Astrocyte of the cerebellum (primary cell): ENCODE data around the gene CMTM8.

Experiments
- DNase-seq: peaks from one replicate; pipeline ENCODE4 v3.0.0-alpha.2; 2011; ENCODE audit warnings: low read depth
- H3K4me3 ChIP-seq: 2 replicates; pipeline ENCODE4 v1.5.1; 2011; ENCODE audit warnings: mild to moderate bottlenecking, low read depth, low read length, moderate library complexity
- in situ Hi-C: cut with HindIII; loops from 2 replicates; pipeline ENCODE4 v1.10.0; 2017; ENCODE audit warnings: low sequenced_read_pairs
- TF ChIP-seq, protein P1 (sequence below): IDR thresholded peaks from 2 replicates; pipeline ENCODE4 v1.5.1; 2012; ENCODE audit warnings: low read length, low read depth, moderate library complexity, mild to moderate bottlenecking; ENCODE audit errors: missing control alignments

CMTM8 gene

GRCh38 chr3:32249184-32249782 is 10.8 kb downstream of the CMTM8 start:
- TF ChIP-seq, protein P1, sequence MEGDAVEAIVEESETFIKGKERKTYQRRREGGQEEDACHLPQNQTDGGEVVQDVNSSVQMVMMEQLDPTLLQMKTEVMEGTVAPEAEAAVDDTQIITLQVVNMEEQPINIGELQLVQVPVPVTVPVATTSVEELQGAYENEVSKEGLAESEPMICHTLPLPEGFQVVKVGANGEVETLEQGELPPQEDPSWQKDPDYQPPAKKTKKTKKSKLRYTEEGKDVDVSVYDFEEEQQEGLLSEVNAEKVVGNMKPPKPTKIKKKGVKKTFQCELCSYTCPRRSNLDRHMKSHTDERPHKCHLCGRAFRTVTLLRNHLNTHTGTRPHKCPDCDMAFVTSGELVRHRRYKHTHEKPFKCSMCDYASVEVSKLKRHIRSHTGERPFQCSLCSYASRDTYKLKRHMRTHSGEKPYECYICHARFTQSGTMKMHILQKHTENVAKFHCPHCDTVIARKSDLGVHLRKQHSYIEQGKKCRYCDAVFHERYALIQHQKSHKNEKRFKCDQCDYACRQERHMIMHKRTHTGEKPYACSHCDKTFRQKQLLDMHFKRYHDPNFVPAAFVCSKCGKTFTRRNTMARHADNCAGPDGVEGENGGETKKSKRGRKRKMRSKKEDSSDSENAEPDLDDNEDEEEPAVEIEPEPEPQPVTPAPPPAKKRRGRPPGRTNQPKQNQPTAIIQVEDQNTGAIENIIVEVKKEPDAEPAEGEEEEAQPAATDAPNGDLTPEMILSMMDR, result no peak
- peak; percentile 88 for DNase-seq
- in situ Hi-C loops, result no loop called here
- no peak overlapping the region for H3K4me3 ChIP-seq

- in situ Hi-C loops, result no loop called here
- H3K4me3 ChIP-seq, result no peak overlapping the region
- TF ChIP-seq, protein P1, result no peak
- DNase-seq, result no peak
Observed at GRCh38 chr3:32254268-32254667, 15.8 kb downstream of the CMTM8 start.

- TF ChIP-seq, protein P1, result no peak
- no peak for DNase-seq
- in situ Hi-C loops, result no loop called here
- no peak overlapping the region for H3K4me3 ChIP-seq
Observed at GRCh38 chr3:32255345-32255744, 16.9 kb downstream of the CMTM8 start.

GRCh38 chr3:32256206-32256605 is 17.7 kb downstream of the CMTM8 start:
- H3K4me3 ChIP-seq, result no peak overlapping the region
- in situ Hi-C loops, result no loop called here
- TF ChIP-seq, protein P1, result no peak
- no peak for DNase-seq

- DNase-seq, result no peak
- no peak overlapping the region for H3K4me3 ChIP-seq
- in situ Hi-C loops, result no loop called here
- TF ChIP-seq, protein P1, result no peak
Observed at GRCh38 chr3:32257042-32257441, 18.6 kb downstream of the CMTM8 start.

GRCh38 chr3:32257641-32258438 is 19.4 kb downstream of the CMTM8 start:
- in situ Hi-C loops, result no loop called here
- TF ChIP-seq, protein P1, result no peak
- no peak for DNase-seq
- H3K4me3 ChIP-seq, result no peak overlapping the region
